HG03432 (cell line): Measurements from ENCODE around the gene ARPIN.
"Not testable (repeated sequence)": the region's sequence is repeated elsewhere in the genome, so short reads cannot be mapped to it uniquely, and the experiment has no call there.

Source experiments
- ATAC-seq: cut with Tn5 transposase; IDR thresholded peaks from one replicate; pipeline ENCODE4 v1.9.1; 2021; ENCODE audit warnings: mild to moderate bottlenecking, moderate library complexity; ENCODE audit not compliant: unreplicated experiment

ARPIN gene

GRCh38 chr15:89910891-89911626, 1.7 kb downstream of the ARPIN start:
- no peak for ATAC-seq

- ATAC-seq, result no peak
Observed at GRCh38 chr15:89909611-89910010, 3.1 kb downstream of the ARPIN start.

DNA sequence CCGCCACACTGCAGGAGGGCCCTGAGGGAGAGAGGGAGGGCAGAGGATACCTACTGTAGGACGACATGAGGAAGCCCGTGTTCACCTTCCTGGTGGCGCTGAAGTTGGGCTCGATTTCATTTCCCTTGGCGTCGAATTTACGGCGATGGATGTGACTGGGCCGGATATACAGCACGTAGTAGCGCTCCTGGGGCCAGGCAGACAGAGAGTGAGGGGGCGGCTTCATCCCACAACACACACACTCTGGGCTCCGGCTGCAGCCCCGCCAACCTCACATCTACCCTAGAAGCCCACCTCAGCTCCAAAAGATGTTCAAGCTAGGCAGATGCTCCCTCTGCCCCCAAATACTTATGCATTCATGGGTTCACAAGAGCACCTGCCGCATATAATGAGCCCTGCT, 4.5 kb downstream of the ARPIN start:
- no peak for ATAC-seq

- ATAC-seq, result no peak
Observed at GRCh38 chr15:89907289-89907688, 5.5 kb downstream of the ARPIN start.

GRCh38 chr15:89905846-89906378, 6.8 kb downstream of the ARPIN start:
- no peak for ATAC-seq

- ATAC-seq, result no peak
Observed at GRCh38 chr15:89904519-89904918, 8.2 kb downstream of the ARPIN start.

DNA sequence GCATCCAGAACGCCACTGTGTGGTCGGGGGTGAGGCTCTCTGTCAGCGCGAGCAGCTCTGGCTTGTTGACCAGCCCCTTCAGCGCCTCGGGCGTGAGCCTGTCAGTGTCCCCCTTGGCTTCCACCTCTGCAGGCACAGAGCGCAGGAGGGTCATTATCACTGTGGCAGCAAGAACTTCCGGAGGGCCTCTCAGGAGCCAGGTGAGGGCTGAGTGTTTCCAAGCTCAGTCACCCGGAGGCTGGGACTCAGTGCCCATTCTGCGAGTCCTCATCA, 9.0 kb downstream of the ARPIN start:
- no peak for ATAC-seq

DNA sequence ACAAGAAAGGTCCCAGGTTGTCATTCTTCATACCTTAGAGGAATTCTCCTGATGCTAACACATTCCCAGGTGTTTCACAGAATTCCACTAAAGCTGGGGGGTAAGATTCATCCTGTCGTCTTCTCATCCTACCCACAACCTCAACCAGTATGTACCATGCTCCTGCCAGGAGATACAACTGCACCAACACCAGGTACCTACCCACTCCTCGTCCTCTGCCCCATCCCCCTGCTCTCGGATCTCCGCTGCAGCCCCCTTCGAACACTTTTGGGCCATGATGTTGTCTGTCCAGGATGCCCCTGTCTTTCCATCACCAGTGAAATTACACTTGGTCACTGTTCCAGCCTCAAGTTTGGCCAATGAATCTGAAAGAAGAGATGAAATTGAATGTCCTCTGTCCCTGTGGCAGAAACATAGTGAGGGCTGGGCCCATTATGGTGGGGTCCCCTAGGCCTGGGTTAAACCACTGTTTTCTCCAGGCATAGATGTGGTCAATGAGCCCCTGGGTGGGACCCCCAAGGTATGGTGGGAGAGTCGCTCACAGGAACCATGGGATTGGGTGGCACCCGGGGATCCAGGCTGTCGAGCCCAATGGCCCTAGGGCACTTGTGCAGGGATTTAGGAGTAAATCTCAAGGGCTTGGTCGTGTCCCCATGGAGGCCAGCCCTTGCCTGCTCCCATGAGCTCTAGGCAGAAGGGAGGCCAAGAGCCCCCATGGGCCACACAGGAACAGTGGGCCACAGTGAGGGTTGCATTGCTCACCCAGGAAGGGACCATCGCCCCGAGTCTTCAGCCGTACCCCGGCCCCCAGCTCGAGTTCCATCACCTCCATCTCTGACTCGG, 9.5 kb downstream of the ARPIN start:
- no peak for ATAC-seq

DNA sequence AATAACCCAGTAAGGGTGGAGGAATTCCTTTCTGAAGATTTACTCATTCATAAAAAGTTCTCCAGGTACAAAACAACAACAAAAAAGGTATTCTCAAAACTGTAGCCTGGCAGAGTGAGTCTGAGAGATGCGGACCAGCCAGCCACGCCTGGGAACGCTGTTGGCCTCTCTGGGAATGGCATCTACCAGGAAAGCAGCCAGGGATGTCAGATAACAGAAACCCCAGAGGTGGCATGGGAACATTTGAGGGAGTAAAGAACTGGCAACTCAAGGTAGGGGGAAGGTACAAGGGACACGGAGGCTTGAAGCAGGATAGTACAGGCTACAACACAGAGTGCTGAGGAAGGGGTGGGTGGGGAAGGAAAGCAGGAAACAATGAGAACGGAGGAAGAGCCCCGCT, 11.9 kb downstream of the ARPIN start:
- ATAC-seq, result no peak

DNA sequence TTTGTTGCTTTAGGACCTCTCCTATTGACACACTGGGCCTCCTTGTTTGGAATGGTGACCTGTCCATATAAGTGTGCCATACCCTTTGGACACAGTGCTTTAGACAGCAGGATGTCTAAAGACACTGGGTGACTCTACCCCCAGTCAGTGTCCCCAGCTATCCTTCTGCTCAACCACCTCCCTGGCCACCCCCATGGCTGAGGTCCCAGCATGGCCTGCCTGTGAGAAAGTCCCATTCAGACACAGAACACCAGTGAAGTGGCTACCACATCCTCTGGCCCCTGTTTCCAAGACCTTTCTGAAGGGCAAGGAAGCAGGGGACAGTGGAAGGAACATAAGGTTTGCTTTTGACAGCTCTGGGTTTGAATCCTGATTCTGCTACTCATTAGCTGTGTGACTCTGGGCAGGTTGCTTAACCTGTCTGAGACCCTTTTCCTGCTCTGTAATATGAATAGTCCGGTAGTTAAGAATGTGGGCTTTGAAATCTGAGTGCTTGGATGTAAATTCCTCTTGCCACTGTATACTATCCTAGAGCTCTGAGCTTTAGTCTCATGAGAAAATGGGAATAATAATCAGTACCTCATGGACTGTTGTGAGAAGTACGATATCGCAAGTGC, 12.7 kb downstream of the ARPIN start:
- no peak for ATAC-seq

DNA sequence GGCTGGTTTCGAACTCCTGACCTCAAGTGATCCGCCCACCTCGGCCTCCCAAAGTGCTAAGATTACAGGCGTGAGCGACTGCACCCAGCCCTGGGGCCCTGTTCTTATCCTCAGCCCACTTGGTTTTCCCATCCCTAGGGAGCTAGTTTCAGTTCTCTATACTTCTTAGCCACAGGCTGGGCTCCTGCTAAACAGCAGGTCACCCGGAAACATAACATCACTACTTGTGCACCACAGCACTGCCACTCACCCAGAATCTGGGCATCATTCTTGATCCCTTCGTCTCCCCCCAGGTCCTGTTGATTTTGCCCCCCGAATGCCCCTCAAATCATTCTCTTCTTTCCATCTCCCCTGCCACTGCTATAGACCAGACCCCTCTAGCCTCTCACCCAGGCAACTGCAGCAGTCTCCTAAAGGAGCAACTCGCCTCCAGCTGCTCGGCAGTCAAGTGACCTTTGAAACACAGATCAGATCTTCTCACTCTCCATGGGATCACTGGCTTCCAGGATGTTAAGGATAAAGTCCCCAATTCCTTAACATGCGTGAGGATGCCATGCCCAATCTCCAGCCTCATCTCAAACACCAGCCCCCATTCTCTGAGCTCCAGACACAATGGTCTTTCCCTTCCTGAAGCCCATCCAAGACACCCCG, 13.3 kb downstream of the ARPIN start:
- ATAC-seq, result no peak

GRCh38 chr15:89898614-89899294, 14.0 kb downstream of the ARPIN start:
- ATAC-seq, result peak; percentile 47

- no peak for ATAC-seq
Observed at GRCh38 chr15:89898146-89898545, 14.6 kb downstream of the ARPIN start.

GRCh38 chr15:89893696-89894447, 18.9 kb downstream of the ARPIN start, which contains the start of gene AP3S2:
Gene AP3S2 (minus strand): TSS chr15:89893994. CDS start chr15:89893949, 45 bp downstream.
- peak; percentile 93 for ATAC-seq

GRCh38 chr15:89893027-89893426, 19.7 kb downstream of the ARPIN start:
- ATAC-seq, result no peak

DNA sequence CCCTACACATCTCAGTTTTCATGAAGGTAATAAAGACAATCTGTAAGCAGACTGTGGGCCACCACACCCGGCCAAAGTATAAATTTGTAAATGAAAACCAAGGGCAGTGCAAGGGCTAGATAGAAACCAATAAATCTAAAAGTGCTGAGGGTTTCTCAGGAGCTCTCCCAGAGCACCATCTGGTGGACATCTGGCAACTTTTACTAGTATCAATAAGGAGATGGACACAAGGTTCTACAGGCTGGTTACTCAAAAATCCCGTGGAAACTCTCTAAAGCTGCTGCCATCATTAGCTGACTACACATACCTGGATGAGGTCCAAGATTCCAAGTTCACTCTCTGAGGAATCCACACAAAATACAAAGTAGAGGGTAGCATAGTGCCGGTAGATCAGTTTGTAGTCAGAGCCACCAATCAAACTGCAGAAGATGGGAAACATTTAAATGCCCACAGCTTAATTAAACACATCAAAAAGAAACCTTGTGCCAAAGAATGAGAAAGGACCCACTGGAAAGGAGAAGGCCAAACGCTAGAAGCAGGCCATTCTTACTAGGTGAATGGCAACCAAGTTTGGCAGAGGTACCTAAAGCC, 24.4 kb downstream of the ARPIN start:
- no peak for ATAC-seq

DNA sequence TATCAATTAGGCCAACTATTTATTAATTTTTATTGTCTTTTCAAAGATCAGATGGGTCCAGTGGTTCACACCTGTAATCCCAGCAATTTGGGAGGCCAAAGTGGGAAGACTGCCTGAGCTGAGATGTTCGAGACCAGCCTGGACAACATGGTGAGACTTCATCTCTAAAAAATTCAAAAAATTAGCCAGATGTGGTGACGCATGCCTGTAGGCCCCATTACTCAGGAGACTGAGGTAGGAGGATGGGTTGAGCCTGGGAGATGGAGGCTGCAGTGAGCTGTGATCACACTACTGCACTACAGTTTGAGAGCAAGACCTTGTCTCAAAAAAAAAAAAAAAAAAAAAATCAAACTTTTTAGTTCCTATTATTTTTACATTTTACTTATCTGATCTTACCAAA, 27.1 kb downstream of the ARPIN start:
- ATAC-seq, result no peak

GRCh38 chr15:89885179-89885578, 27.6 kb downstream of the ARPIN start:
- not testable (repeated sequence) for ATAC-seq

- ATAC-seq, result no peak
Observed at GRCh38 chr15:89883518-89883917, 29.2 kb downstream of the ARPIN start.

GRCh38 chr15:89880727-89881126, 32.0 kb downstream of the ARPIN start:
- no peak for ATAC-seq
